Stimulated activated CD4-positive, alpha-beta T cell treated with anti-CD3 and anti-CD28 coated beads, Interleukin-4, amount 100 ng/mL, for 1 hour (primary cell): ENCODE measurements around the gene MXD3.
"Not testable (repeated sequence)": the region's sequence is repeated elsewhere in the genome, so short reads cannot be mapped to it uniquely, and the experiment has no call there.

ENCODE experiments used
- DNase-seq: peaks from one replicate; pipeline ENCODE4 v3.0.0-alpha.2; 2020

MXD3 gene

DNA sequence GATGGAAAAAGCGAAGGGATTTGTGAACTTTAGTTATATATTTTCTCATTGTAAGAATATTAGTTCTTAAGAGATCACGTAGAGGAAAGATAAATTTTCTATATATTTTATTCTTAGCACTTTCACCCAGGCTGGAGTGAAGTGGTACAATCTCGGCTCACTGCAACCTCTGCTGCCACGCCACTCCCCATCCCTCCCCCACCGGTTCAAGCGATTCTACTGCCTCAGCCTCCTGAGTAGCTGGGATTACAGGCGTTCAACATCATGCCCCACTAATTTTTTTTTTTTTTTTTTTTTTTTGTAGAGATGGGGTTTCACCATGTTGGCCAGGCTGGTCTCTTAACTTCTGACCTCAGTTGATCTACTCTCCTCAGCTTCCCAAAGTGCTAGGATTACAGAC is 50.7 kb downstream of the MXD3 start:
- DNase-seq: no peak

DNA sequence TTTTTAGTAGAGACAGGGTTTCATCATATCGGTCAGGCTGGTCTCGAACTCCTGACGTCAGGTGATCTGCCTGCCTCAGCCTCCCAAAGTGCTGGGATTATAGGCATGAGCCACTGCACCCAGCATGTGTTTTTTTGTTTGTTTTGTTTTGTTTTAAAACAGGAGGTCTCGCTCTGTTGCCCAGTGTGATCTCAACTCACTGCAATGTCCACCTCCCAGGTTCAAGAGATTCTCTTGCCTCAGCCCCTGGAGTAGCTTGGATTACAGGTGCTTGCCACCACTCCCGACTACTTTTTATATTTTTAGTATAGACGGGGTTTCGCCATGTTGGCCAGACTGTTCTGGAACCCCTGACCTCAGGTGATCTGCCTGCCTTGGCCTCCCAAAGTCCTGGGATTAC is 53.0 kb downstream of the MXD3 start:
- DNase-seq: not testable (repeated sequence)
